H1 (cell line): ENCODE data around the gene SLC35D2. TPM values are rescaled to one million over a fixed set of nuclear protein-coding genes. Genes with fewer than 3 reads are reported as not detected.

ENCODE experiments used
- CHD1 ChIP-seq: IDR thresholded peaks from 2 replicates; pipeline ENCODE4 v1.6.1; 2012; ENCODE audit warnings: low read depth, low read length, improper control_type of control experiment
- E2F6 ChIP-seq: IDR thresholded peaks from 2 replicates; pipeline ENCODE4 v1.6.1; 2012; ENCODE audit warnings: inconsistent platforms
- polyA plus RNA-seq, 7 experiments: library from polyadenylated mRNA; depleted of rRNA in 3 of 7; stranded (reverse) in 5 of 7; unstranded in 2 of 7; fragments of >200 nt in 5 of 7; fragments of 200-250 nt in 2 of 7; gene quantifications; 1 replicate in 5 of 7; 2 replicates in 1 of 7; 4 replicates in 1 of 7; pipeline versions ENCODE4 v1.2.1 to v1.2.3, GENCODE V29; 2011 to 2013; ENCODE audit warnings: missing spikeins in 2 of 7, mixed read lengths in 2 of 7
- total RNA-seq: library from RNA; stranded (reverse); fragmentation: NEBNext Ultra II Directional; extraction: Animal tissue kit (Norgen Biotek cat#: 25700); gene quantifications from 2 replicates; pipeline ENCODE4 v1.2.1, GENCODE V29; 2021

Gene SLC35D2
- total and polyA plus RNA-seq, 2 of the 8 experiments (the other 6 are each of a cell fraction or from before 2014, with no cell fraction given) = 9.6 to 11.5 TPM

- no peak for TF ChIP-seq E2F6
- TF ChIP-seq CHD1 = no peak
- TF ChIP-seq, all 59 proteins: peak for 0
These were observed 1.3 kb downstream of the SLC35D2 start (continued) for GRCh38 chr9:96382175-96382574.
